Neural crest cell (in vitro differentiated cells): ENCODE results near the gene ASB2. TPM values are rescaled to one million over a fixed set of nuclear protein-coding genes. Genes with fewer than 3 reads are reported as not detected.

ENCODE experiments used
- DNase-seq: peaks from one replicate; pipeline ENCODE4 v3.0.0; 2021; ENCODE audit warnings: low read depth, mixed read lengths, low spot score
- H3K27ac Mint-ChIP-seq: one replicate; pipeline ENCODE4 v1.8.0; 2021; ENCODE audit warnings: mild to moderate bottlenecking, mixed read lengths; ENCODE audit not compliant: unreplicated experiment
- H3K27me3 Mint-ChIP-seq: 2 replicates; pipeline ENCODE4 v1.8.0; 2021; ENCODE audit warnings: low read depth, mild to moderate bottlenecking, mixed read lengths
- H3K36me3 Mint-ChIP-seq: 2 replicates; pipeline ENCODE4 v1.8.0; 2021; ENCODE audit warnings: low read depth, mild to moderate bottlenecking, mixed read lengths
- H3K4me1 Mint-ChIP-seq: 2 replicates; pipeline ENCODE4 v1.8.0; 2021; ENCODE audit warnings: mixed read lengths
- H3K4me3 Mint-ChIP-seq: one replicate; pipeline ENCODE4 v1.8.0; 2021; ENCODE audit warnings: mild to moderate bottlenecking, mixed read lengths
- H3K9me3 Mint-ChIP-seq: 2 replicates; pipeline ENCODE4 v1.8.0; 2021; ENCODE audit warnings: mixed read lengths
- total RNA-seq: library from RNA; stranded (reverse); gene quantifications from 2 replicates; pipeline ENCODE4 v1.2.1, GENCODE V29; 2021
- TF ChIP-seq, protein P1 (sequence below): fragments of 200-600 bp; sonication (generic); conservative IDR thresholded peaks from 2 replicates; pipeline ENCODE4 v1.5.0; 2021; ENCODE audit warnings: antibody characterized with exemption, mild to moderate bottlenecking

ASB2 gene
- total RNA-seq, 1 donor from 2014 or later = 3.5 TPM

DNA sequence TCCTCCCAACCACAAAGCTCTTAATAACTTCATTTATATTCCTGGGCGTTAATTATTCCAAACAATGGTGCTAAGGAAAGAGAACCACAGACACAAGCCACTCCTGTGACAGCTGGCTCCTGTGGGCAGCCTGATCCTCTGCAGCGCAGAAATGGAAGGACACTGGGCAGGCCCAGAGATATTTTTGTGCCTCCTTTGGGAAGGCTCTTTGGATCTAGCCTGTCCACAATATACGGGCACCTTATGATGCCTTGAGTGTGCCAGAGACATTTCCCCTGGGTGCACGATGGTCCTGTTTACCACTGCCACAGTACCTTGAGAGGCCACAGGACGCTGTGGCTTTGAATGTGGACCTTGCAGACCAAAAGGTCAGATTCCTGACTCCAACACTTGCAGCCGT lies 2.1 kb downstream of the ASB2 start:
- H3K4me3 Mint-ChIP-seq = no peak overlapping the region
- H3K27ac Mint-ChIP-seq = peak overlapping the region; percentile 62
- H3K9me3 Mint-ChIP-seq = peaks cover under 1% of the 10 kb centered on the region

DNA sequence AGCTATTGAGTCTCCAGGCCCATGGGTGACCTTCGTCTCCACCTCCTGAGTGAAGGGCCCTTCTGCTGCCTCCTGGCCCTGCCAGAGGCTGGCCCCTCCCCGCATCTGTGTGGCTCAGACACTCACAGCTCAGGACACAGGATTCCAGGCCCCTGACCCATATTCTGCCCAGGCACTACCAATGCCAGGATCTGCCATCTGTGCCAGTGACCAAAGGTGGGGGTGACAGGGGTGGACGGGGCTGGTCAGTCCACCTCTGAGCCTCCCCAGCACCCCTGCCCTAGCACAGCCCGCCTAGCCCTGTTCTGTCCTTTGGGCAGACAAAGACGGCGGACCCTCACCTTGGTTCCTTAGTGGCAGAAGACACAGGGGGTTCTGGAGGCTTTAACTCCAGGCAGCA lies 2.8 kb downstream of the ASB2 start:
- DNase-seq = no peak
- no peaks in the 10 kb centered on the region for H3K9me3 Mint-ChIP-seq
- no peaks in the 10 kb centered on the region for H3K27me3 Mint-ChIP-seq
- H3K4me3 Mint-ChIP-seq = no peak overlapping the region
- H3K36me3 Mint-ChIP-seq = no peaks in the 10 kb centered on the region
- H3K4me1 Mint-ChIP-seq = peaks cover 27% of the 10 kb centered on the region
- no peak overlapping the region for H3K27ac Mint-ChIP-seq
- TF ChIP-seq, protein P1, sequence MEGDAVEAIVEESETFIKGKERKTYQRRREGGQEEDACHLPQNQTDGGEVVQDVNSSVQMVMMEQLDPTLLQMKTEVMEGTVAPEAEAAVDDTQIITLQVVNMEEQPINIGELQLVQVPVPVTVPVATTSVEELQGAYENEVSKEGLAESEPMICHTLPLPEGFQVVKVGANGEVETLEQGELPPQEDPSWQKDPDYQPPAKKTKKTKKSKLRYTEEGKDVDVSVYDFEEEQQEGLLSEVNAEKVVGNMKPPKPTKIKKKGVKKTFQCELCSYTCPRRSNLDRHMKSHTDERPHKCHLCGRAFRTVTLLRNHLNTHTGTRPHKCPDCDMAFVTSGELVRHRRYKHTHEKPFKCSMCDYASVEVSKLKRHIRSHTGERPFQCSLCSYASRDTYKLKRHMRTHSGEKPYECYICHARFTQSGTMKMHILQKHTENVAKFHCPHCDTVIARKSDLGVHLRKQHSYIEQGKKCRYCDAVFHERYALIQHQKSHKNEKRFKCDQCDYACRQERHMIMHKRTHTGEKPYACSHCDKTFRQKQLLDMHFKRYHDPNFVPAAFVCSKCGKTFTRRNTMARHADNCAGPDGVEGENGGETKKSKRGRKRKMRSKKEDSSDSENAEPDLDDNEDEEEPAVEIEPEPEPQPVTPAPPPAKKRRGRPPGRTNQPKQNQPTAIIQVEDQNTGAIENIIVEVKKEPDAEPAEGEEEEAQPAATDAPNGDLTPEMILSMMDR = no peak

More for the DNA sequence above, 2.1 kb downstream of the ASB2 start:
- DNase-seq = no peak
- TF ChIP-seq, protein P1 = no peak
- Mint-ChIP-seq H3K4me1 (peaks cover 27% of the 10 kb centered on the region), H3K27me3 (no peaks in the 10 kb centered on the region), H3K36me3 (no peaks in the 10 kb centered on the region)

DNA sequence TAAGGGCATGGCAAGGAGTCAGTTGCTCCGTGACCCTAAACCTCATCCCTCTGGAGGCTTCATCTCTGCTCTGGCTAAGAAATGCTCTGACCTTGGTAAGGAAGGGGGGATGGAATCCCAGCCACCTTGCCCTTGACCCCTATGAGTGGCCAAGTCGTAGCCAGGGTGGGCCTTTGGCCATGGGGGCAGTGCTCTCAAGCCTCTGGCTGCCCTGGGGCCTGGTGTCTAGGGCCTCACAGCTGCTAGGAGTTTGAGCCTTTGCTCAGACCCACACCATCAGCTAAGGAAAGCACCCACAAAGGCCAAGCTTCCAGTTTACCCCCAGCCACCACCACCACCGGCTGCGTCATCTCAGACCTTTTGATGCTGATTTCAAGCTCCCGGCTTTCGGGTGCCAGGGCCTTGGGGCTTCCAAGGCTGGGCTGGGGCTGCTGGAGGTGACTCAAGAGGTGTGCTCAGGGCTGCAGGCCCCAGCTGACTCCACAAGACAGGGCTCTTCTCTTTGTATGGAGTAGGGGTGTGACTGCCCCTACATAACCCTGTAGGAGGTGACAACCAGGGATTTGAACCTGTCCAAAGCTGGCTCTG lies 3.7 kb downstream of the ASB2 start:
- no peaks in the 10 kb centered on the region for H3K9me3 Mint-ChIP-seq
- peaks cover 27% of the 10 kb centered on the region for H3K4me1 Mint-ChIP-seq
- H3K27me3 Mint-ChIP-seq = no peaks in the 10 kb centered on the region
- H3K36me3 Mint-ChIP-seq = no peaks in the 10 kb centered on the region
- H3K4me3 Mint-ChIP-seq = no peak overlapping the region
- no peak for DNase-seq
- peak overlapping the region; percentile 48 for H3K27ac Mint-ChIP-seq
- TF ChIP-seq, protein P1 = no peak

DNA sequence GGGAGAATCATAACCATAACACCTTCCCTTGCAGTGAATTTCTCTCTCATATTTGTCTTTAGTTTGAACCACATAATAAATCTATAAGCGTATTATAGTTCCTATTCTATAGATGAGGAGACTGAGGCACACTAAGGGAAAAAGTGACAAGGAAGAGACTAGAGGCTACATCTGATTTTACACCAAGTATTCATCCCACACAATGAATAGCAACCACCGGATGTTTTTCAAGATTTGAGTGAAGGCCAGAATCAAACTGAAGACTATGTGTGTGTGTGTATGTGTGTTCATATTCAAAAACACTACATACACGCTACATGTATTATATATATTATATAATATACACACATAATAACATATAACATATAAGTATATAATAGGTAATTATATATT lies 4.7 kb downstream of the ASB2 start:
- Mint-ChIP-seq H3K4me3 (no peak overlapping the region), H3K27ac (no peak overlapping the region), H3K4me1 (peaks cover 21% of the 10 kb centered on the region), H3K27me3 (no peaks in the 10 kb centered on the region), H3K36me3 (no peaks in the 10 kb centered on the region), H3K9me3 (no peaks in the 10 kb centered on the region)
- TF ChIP-seq, protein P1 = no peak
- no peak for DNase-seq

DNA sequence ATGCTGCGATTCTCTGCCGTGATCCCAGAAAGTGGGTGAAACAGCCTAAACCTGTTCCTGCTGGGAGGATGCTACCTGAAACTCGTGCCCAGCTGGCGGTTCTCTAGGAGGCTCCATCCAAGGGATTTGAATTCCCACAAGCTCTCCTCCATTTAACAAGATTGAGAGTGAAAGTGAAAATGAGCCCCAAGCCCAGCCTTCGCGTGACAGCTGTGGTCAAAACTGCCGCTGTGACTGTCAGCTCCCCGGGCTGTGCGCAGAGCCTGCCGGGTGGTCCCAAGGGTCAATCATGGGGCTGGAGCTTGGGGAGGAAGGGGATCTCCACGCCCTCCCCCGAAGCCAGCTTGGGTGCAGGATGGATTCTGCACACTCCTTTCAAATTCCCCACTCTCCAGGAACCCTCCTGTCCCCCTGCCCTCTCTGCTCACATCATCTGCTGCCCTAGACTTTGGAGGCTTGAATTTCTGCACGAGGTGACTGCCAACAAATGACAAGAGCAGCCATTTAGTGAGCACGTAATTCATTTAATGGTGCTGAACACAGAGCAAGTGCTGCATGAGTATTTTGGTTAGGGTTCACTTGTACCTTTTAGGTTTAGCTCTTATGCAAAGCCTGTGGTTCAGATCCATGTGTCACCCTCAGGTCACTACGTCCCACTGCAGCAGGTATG lies 5.3 kb downstream of the ASB2 start:
- Mint-ChIP-seq H3K4me1 (peaks cover 17% of the 10 kb centered on the region), H3K27me3 (no peaks in the 10 kb centered on the region), H3K27ac (no peak overlapping the region), H3K4me3 (no peak overlapping the region), H3K36me3 (no peaks in the 10 kb centered on the region), H3K9me3 (no peaks in the 10 kb centered on the region)
- TF ChIP-seq, protein P1 = no peak
- DNase-seq = no peak
